Adipocyte (in vitro differentiated cells): ENCODE data around the gene MPPED1.

Experiments
- DNase-seq: peaks from one replicate; pipeline ENCODE4 v3.0.0-alpha.2; 2015; ENCODE audit warnings: low read depth
- H3K27me3 ChIP-seq: replicated peaks from 2 replicates; pipeline ENCODE4 v1.7.0; 2013; ENCODE audit warnings: mild to moderate bottlenecking, low read length, moderate library complexity; ENCODE audit not compliant: control insufficient read depth, insufficient read depth
- H3K36me3 ChIP-seq: 2 replicates; pipeline ENCODE4 v1.7.0; 2013; ENCODE audit warnings: low read length, mild to moderate bottlenecking, moderate library complexity; ENCODE audit not compliant: control insufficient read depth, insufficient read depth, severe bottlenecking
- H3K4me1 ChIP-seq: 2 replicates; pipeline ENCODE4 v1.7.0; 2013; ENCODE audit warnings: mild to moderate bottlenecking, low read length, moderate library complexity; ENCODE audit not compliant: control insufficient read depth, insufficient read depth
- H3K4me3 ChIP-seq: 2 replicates; pipeline ENCODE4 v1.7.0; 2013; ENCODE audit warnings: mild to moderate bottlenecking, low read length, moderate library complexity
- H3K9ac ChIP-seq: 2 replicates; pipeline ENCODE4 v1.7.0; 2013; ENCODE audit warnings: mild to moderate bottlenecking, low read length, moderate library complexity
- H3K9me3 ChIP-seq: 2 replicates; pipeline ENCODE4 v1.7.0; 2013; ENCODE audit warnings: mild to moderate bottlenecking, low read length, moderate library complexity; ENCODE audit not compliant: control insufficient read depth

Gene MPPED1, protein sequence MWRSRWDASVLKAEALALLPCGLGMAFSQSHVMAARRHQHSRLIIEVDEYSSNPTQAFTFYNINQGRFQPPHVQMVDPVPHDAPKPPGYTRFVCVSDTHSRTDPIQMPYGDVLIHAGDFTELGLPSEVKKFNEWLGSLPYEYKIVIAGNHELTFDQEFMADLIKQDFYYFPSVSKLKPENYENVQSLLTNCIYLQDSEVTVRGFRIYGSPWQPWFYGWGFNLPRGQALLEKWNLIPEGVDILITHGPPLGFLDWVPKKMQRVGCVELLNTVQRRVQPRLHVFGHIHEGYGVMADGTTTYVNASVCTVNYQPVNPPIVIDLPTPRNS

DNA sequence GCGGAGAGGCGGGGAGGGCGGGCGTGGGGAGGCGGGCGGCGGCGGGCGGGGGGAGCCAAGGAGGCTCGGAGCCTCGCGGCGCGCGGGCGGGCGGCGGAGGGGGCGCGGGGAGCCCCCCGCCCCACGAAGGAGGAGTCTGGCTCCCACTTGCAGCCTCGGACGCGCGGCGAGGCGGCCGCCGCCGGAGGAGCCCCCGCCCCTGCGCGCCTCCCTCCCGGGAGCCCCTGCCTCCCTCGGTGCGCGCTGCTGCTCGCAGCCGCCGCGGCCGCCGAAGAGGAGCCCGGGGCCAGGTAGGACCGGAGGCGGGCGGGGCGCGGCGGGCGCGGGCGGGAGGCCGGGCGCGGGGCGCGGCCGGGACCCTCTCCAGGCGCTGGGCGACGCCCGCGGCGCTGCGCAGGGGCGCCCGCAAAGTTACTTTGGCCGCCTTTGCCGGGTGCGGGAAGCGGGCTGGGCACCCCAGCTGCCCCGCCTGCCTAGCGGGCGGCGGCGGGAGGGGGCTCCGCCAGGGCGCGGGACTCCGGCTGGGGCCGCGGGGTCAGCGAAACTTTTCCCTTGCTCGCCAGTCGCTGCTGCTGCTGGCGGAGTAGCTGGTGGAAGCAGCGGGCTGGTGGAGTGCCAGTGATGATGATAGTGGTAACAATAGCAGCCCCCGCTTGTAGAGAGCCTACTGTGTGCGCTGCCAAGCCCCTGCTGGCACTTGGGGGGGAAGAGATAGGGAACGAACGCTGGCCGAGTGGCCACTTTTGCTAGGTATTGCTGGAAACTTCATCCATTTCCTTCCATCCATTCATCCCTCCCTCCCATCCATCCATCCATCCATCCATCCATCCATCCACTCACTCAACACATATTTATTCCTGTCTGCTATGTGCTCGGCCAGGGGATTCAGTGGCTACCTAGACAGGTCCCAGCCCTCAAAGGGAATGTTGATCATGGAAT, at the start of gene MPPED1:
Gene MPPED1 (plus strand): TSS at position 146 of the 939 bp plus-strand sequence. CDS start 12,972 bp downstream, outside the sequence.
- H3K27me3 ChIP-seq, result peaks cover 63% of the 10 kb centered on the region
- H3K4me3 ChIP-seq, result no peak within 1 kb of the TSS
- H3K36me3 ChIP-seq, result no peaks in the 10 kb centered on the region
- no peaks in the 10 kb centered on the region for H3K9me3 ChIP-seq
- no peaks in the 10 kb centered on the region for H3K4me1 ChIP-seq
- no peak for DNase-seq
- no peak within 1 kb of the TSS for H3K9ac ChIP-seq

DNA sequence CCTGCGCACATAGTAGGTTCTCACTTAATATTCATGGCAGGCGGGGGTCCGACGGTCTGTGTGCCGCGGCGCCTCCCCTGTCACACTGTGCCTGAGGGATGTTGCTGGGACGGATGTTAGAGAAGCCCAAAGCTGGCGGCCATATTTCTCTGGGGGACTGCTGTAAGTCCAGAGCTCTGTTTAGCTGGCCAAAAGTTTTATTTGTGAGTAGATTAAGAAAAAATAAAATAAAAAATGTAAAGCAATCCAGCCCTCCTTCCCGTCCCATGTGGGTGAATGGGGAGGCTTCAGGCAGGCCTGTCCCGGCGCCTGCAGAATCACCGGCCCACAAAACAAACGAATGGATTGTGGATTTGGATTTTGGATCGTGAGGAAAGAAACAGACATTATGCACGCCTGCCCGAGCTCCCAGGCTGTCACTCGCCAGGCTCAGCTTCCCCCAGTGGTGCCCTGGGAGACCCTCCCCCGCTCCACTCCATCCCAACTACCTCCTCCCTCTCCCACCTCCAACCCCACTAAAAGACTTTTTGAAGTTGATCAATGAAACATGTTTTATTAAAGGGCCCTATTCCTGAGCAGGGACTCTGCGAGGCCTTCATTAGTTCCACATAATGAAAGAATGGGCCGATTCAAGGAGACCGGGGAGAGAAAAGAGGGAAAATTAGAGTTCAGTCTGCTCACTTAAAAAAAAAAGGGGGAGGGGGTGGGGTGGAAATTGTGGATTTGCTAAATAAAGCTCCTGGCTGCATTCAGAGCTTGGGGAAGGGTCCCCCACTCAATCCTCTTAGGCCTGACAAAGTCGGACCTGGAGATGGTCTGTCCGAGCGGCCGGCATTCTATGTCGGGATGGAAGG, 48.3 kb upstream of the MPPED1 start:
- no peak for DNase-seq
- Histone ChIP-seq H3K4me3 (no peak overlapping the region), H3K27me3 (peaks cover 62% of the 10 kb centered on the region), H3K4me1 (no peaks in the 10 kb centered on the region), H3K9me3 (peaks cover 6% of the 10 kb centered on the region), H3K36me3 (no peaks in the 10 kb centered on the region), H3K9ac (no peak overlapping the region)

DNA sequence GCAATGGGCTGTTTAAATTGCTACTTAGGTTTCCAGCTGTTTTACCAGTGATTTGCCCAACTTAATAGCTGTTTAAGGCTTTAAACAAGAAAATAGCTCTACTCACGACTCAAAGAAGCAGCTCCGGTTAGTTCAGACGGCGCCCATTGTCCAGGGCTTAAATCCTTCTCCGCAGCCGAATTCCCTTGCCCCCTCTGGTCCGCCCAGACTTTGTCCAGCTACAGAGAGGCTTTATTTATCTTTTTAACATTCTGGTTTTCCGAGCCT, 47.7 kb upstream of the MPPED1 start:
- peaks cover 66% of the 10 kb centered on the region for H3K27me3 ChIP-seq
- no peaks in the 10 kb centered on the region for H3K4me1 ChIP-seq
- no peak for DNase-seq
- H3K9me3 ChIP-seq, result peaks cover 6% of the 10 kb centered on the region
- H3K36me3 ChIP-seq, result no peaks in the 10 kb centered on the region
- H3K9ac ChIP-seq, result no peak overlapping the region
- no peak overlapping the region for H3K4me3 ChIP-seq

DNA sequence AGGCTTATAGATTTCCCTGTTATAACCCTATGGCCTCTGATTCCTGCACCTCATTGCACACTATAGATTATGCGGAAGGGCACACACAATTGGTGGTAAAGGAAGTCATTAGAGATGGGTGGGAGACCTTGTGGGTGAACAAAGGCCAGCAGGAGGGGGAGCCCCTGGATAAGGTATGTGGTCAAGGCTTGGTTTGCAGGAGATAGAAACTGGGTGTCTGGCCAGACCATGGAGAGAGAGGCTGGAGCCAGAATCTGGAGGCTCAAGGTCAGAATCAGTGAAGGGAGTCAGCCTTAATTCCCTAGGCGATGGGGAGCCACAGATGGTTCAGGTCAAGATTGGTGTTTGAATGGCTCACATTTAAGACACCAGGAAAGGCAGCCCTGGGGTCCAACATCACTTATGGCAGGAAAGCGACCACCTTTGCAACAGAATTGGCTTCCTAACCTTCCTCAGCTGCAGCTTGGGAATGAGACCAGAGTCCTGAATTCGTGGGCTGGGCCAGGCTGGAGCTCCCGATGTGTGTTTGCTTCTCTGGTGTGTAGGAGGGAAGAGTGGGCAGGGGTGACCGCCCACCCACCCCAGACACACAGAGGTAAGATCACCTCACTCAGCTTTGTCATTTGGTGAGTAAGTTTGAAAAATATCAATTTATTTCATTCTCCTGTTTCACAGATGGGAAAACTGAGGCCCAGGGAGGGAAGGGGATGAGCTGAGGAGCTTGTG, 45.9 kb upstream of the MPPED1 start:
- no peak for DNase-seq

DNA sequence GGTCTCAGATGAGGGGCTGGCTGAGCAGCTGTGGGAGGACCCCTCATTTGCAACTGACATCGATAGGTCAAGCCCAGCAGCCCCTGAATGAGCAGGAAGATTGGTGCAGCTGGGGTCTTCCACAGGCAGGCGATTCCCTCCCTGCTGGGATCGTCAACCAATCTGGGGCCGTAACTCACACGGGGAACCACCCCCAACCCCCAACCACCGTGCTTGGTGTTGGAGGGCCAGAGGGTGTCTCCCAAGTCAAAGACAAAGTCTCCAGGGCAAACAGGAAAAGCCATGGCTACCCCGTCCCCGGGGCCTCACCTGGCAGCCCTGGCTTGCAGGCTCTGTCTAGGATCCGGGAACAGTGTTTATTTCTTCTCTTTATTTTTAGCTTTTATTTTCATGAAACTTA, 41.8 kb upstream of the MPPED1 start:
- no peaks in the 10 kb centered on the region for H3K36me3 ChIP-seq

More for the DNA sequence above, 45.9 kb upstream of the MPPED1 start:
- Histone ChIP-seq H3K4me1 (no peaks in the 10 kb centered on the region), H3K27me3 (peaks cover 64% of the 10 kb centered on the region), H3K9me3 (peaks cover 6% of the 10 kb centered on the region), H3K9ac (no peak overlapping the region), H3K4me3 (no peak overlapping the region), H3K36me3 (no peaks in the 10 kb centered on the region)

DNA sequence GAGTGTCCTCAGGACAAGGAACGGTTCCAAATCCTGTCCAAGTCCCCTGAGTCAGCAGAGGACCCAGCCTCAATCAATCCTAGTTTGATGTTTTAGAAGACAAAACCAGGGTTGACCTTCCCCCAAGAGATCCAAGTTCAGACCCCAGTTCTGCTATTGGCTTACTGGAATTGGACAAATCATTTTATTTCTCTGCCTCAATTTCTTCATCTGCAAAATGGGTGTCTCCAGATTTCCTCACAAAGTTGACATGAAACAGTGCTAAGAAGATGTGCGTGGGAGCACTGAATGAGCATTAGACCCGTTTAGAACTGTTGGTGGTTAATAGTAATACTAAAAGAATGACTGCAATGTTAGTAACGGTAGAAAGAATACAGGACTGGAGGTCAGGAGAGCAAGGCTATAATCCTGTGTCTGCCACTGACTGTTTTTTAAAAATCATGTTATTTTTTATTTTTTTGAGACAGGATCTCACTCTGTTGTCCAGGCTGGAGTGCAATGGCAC, 35.8 kb upstream of the MPPED1 start:
- DNase-seq, result no peak
- Histone ChIP-seq H3K27me3 (peaks cover 59% of the 10 kb centered on the region), H3K4me3 (no peak overlapping the region), H3K9ac (no peak overlapping the region), H3K4me1 (no peaks in the 10 kb centered on the region), H3K9me3 (peaks cover 21% of the 10 kb centered on the region), H3K36me3 (no peaks in the 10 kb centered on the region)

More for the DNA sequence above, 41.8 kb upstream of the MPPED1 start:
- H3K27me3 ChIP-seq, result peaks cover 51% of the 10 kb centered on the region
- peaks cover 20% of the 10 kb centered on the region for H3K9me3 ChIP-seq
- no peak for DNase-seq
- H3K4me1 ChIP-seq, result no peaks in the 10 kb centered on the region
- no peak overlapping the region for H3K4me3 ChIP-seq
- H3K9ac ChIP-seq, result no peak overlapping the region

DNA sequence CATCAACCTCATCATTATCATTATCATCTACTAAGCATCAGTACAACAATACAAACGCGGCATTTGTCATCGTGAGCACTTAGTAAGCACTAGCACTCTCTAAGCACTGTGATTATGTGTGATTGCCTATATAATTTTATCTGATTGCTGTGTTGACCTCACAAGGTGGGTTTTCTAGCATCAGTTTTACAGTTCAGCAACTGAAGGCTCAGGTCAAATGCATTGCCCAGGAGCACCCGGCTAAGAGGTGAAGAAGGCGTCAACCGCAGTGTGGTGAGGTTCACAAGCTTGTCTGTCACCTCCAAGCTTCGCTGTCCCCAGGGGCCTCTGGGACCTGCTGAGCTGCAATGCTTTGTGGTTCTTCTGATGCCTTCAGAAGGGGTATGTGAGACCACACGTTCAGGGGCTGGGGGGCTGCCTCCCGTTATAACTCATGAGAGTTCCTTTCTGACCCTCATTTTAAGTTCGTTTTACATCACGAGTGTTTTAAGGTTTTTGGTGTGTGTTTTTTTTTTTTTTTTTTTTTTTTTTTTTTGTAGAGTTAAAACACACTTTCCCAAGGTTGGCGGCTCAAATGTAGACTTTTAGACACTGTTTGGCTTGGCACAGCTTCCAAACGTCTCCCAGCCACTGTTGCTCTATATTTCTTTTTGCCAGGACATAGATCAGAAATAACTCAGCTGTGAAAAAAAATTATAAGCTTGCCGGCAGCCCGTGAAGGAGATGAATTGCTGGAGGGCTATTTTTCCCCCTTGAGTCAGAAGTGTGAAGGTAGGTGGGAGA, 34.9 kb upstream of the MPPED1 start:
- DNase-seq, result no peak
- Histone ChIP-seq H3K4me3 (no peak overlapping the region), H3K4me1 (no peaks in the 10 kb centered on the region), H3K27me3 (peaks cover 63% of the 10 kb centered on the region), H3K36me3 (no peaks in the 10 kb centered on the region), H3K9ac (no peak overlapping the region), H3K9me3 (peaks cover 27% of the 10 kb centered on the region)

DNA sequence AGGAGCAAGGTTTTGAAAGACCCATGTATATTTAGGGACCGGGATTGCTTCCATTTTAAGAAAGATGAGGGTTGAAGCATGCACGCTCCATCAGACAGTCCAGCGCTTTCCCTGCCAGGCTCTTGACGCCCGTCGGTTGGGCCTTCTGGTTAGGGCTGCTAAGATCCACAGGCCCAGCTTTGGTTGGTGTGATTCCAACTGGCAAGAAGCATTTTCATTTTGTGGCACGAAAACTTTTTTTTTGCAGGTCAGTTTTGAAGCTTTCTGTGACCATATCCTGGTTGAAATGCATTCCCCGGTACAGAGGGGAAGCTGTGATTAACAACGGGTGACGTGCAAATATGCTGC, 34.3 kb upstream of the MPPED1 start:
- H3K27me3 ChIP-seq, result peaks cover 68% of the 10 kb centered on the region
- no peaks in the 10 kb centered on the region for H3K36me3 ChIP-seq
- H3K9me3 ChIP-seq, result peaks cover 31% of the 10 kb centered on the region
- no peak for DNase-seq
- no peak overlapping the region for H3K4me3 ChIP-seq
- no peak overlapping the region for H3K9ac ChIP-seq
- no peaks in the 10 kb centered on the region for H3K4me1 ChIP-seq

DNA sequence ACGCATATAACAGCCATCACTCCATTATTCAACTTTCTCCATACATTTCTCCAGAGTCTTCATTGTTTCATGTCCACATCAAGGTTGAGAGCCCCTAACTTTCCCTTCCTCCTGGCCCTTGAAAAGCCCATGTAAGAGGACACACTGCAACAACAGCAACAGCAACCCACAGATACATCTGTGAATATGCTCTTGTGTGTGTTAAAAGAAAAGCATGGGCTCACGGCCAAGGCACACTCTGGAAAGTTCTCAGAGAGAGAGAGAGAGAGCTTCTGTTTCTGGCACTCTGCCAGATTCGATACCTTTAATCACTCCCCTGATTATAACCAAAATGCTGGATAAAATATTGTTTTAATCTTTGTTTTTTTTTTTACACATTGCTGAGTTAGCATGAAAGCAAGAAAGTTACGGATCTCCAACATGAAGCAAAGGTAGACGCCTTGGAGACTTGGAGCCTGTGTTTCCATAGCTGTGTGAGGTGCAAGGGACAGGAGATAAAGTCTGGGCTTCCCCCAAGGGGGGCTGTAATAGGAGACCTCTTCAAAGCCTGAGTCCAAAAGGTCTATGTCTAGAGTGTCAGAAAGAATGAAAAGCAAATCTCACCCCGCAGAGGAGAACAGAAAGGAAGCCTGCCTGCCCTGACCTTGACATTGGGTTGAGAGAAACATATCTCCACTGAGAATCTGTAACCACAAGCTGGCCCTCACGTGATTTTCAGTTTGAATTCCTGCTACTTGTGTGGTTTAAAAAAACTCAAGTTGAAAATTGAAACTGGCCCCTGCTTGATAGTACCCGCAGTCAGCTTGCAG, 33.7 kb upstream of the MPPED1 start:
- no peak for DNase-seq
- H3K36me3 ChIP-seq, result no peaks in the 10 kb centered on the region
- H3K9ac ChIP-seq, result no peak overlapping the region

More for the DNA sequence above, 33.7 kb upstream of the MPPED1 start:
- peaks cover 65% of the 10 kb centered on the region for H3K27me3 ChIP-seq
- peaks cover 31% of the 10 kb centered on the region for H3K9me3 ChIP-seq
- no peak overlapping the region for H3K4me3 ChIP-seq
- no peaks in the 10 kb centered on the region for H3K4me1 ChIP-seq
